GM18526 (cell line): ENCODE data around the gene ASB2.

ENCODE experiments used
- POLR2A ChIP-seq: IDR thresholded peaks from 3 replicates; pipeline ENCODE4 v1.6.1; 2011; ENCODE audit not compliant: insufficient read length; ENCODE audit errors: extremely low read depth

ASB2 gene

GRCh38 chr14:93938751-93939303 is 37.5 kb downstream of the ASB2 start:
- no peak for TF ChIP-seq POLR2A

GRCh38 chr14:93937519-93937918 is 38.9 kb downstream of the ASB2 start:
- no peak for TF ChIP-seq POLR2A

GRCh38 chr14:93936926-93937325 is 39.4 kb downstream of the ASB2 start:
- TF ChIP-seq POLR2A, result no peak

GRCh38 chr14:93936245-93936644 is 40.1 kb downstream of the ASB2 start:
- no peak for TF ChIP-seq POLR2A

- TF ChIP-seq POLR2A, result no peak
Observed at GRCh38 chr14:93935213-93935612, 41.2 kb downstream of the ASB2 start.

- no peak for TF ChIP-seq POLR2A
Observed at GRCh38 chr14:93932642-93933041, 43.7 kb downstream of the ASB2 start.

- no peak for TF ChIP-seq POLR2A
Observed at GRCh38 chr14:93930989-93931307, 45.4 kb downstream of the ASB2 start.

GRCh38 chr14:93930296-93930988 is 45.9 kb downstream of the ASB2 start:
- TF ChIP-seq POLR2A, result no peak

GRCh38 chr14:93929657-93930056 is 46.7 kb downstream of the ASB2 start:
- TF ChIP-seq POLR2A, result no peak

- no peak for TF ChIP-seq POLR2A
Observed at GRCh38 chr14:93929048-93929535, 47.3 kb downstream of the ASB2 start.

GRCh38 chr14:93928184-93929047 is 48.0 kb downstream of the ASB2 start:
- no peak for TF ChIP-seq POLR2A

- no peak for TF ChIP-seq POLR2A
Observed at GRCh38 chr14:93927800-93928145, 48.6 kb downstream of the ASB2 start.

GRCh38 chr14:93926873-93927799 is 49.2 kb downstream of the ASB2 start, which contains the start of gene FAM181A:
Gene FAM181A (plus strand): TSS chr14:93927344. CDS start chr14:93928286, 942 bp downstream.
- no peak for TF ChIP-seq POLR2A

- no peak for TF ChIP-seq POLR2A
Observed at GRCh38 chr14:93926245-93926872, 50.0 kb downstream of the ASB2 start.

- TF ChIP-seq POLR2A, result no peak
Observed at GRCh38 chr14:93925374-93925895, 50.9 kb downstream of the ASB2 start.
